Measurements from ENCODE around the gene ELAVL1. TPM values are rescaled to one million over a fixed set of nuclear protein-coding genes. Genes with fewer than 3 reads are reported as not detected.

Gene ELAVL1
- total and polyA plus RNA-seq, 2 of the 13 experiments (the other 11 are each of a cell fraction or from before 2014, with no cell fraction given) = 27.9 to 38.4 TPM

GRCh38 chr19:7917267-7918061, 88.0 kb downstream of the ELAVL1 start (continued):
- TF ChIP-seq ZHX1 (CRISPR knock-in tag; IDR thresholded peaks at IDR 0.05; ENCODE audit: low read depth) (0 out of 2 replicates have a peak, but pooled peaks have one; percentile 12), YEATS4 (CRISPR knock-in tag; IDR thresholded peaks at IDR 0.05; ENCODE audit: borderline replicate concordance) (no peak), NONO (IDR thresholded peaks at IDR 0.05) (no peak), NONO (CRISPR knock-in tag; conservative IDR thresholded peaks at IDR 0.05) (0 out of 2 replicates have a peak, but pooled peaks have one; percentile 28)

DNA sequence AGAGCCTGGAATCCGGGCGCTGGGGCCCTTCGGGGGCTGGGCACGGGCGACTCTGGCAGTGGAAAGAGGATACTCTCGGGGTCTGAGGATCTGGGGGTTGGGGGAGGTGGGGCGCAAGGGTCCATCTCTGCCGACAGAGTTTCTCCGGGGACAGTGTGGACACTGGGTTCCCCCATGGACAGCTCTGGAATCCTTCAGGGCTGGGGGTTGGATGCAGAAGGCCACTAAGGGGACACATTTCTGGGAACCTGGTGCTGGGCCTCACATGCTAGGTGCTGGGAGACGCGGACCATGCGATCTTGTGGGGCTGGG, 88.5 kb downstream of the ELAVL1 start:
- peak overlapping the region; percentile 30 for H3K27ac ChIP-seq (ENCODE audit: extremely low read length, insufficient read depth, low read length)
- WGBS (ENCODE audit: low lambda C conversion rate) = 17% methylated on average over 4 of the region's 12 CpGs
- peaks cover 4 to 7% of the 10 kb centered on the region in 2 experiments; a peak in 2 of 5 replicates for H3K36me3 ChIP-seq (replicated peaks in 1 of 2; ENCODE audit: control insufficient read depth in 1 of 2, insufficient read depth in 2 of 2, low read length in 2 of 2)
- in situ Hi-C loops (cut with HindIII; ENCODE audit: extremely low pct_ligation_motif_present, low pct_unique_long_range_greater_than_20kb) = no loop called here
- no peaks in the 10 kb centered on the region; a peak in 1 of 5 replicates for H3K27me3 ChIP-seq (ENCODE audit: control insufficient read depth in 1 of 2, insufficient read depth in 2 of 2, low read length in 2 of 2)
- peaks cover 5% of the 10 kb centered on the region; the same call in 1 of the 2 replicates for H4K20me1 ChIP-seq (ENCODE audit: insufficient read depth, low read length)
- intact Hi-C loops (cut with micrococcal nuclease; ENCODE audit: unreplicated experiment) = no loop called here
- H3K4me3 ChIP-seq (replicated peaks in 1 of 3; ENCODE audit: insufficient read depth in 1 of 3, low read depth in 2 of 3, low read length in 3 of 3) = peak overlapping the region; percentile 40 to 70 (median 57); a peak in 5 of 6 replicates
- ChIA-PET CTCF (ENCODE audit: low intra/inter-chr PET ratio, low total read pairs) (no interaction called here), POLR2A (interaction anchor here (1.1 to 6.4 kb wide), 3 partner anchors 15 to 27 kb away, joined by 3 to 85 read pairs (median 83); partner anchors contain the start of genes MAP2K7 and TIMM44)
- no peaks in the 10 kb centered on the region for H3K9me3 ChIP-seq (ENCODE audit: low read length)
- no peak overlapping the region for H2AFZ ChIP-seq (ENCODE audit: low read length)
- ATAC-seq (no peak), FAIRE-seq (no peak), DNase-seq (ENCODE audit: low spot score) (no peak)
- H3K79me2 ChIP-seq (ENCODE audit: insufficient read depth, low read length) = no peaks in the 10 kb centered on the region
- TF ChIP-seq KDM3A (CRISPR knock-in tag; IDR thresholded peaks at IDR 0.05; ENCODE audit: low read depth) (no peak), POLR2G (IDR thresholded peaks at IDR 0.05; ENCODE audit: low read depth, low read length) (0 out of 2 replicates have a peak, but pooled peaks have one; percentile 19), ZNF501 (CRISPR knock-in tag; IDR thresholded peaks at IDR 0.05) (0 out of 2 replicates have a peak, but pooled peaks have one; percentile 5)
- H3K4me1 ChIP-seq (ENCODE audit: insufficient read depth, low read length) = peaks cover 41% of the 10 kb centered on the region
- no TSS peak for BruUV-seq (replicated peaks)
- peak overlapping the region; percentile 49; the same call in 1 of the 2 replicates for H3K9ac ChIP-seq (ENCODE audit: insufficient read depth, low read depth, low read length)
- H3K4me2 ChIP-seq (ENCODE audit: low read depth, low read length) = peak overlapping the region; percentile 89
